ENCODE results near the gene BEX3. TPM values are rescaled to one million over a fixed set of nuclear protein-coding genes. Genes with fewer than 3 reads are reported as not detected.

BEX3 gene
- total and polyA plus RNA-seq, 2 experiments from 2014 or later = 1,502 to 2,284 TPM

DNA sequence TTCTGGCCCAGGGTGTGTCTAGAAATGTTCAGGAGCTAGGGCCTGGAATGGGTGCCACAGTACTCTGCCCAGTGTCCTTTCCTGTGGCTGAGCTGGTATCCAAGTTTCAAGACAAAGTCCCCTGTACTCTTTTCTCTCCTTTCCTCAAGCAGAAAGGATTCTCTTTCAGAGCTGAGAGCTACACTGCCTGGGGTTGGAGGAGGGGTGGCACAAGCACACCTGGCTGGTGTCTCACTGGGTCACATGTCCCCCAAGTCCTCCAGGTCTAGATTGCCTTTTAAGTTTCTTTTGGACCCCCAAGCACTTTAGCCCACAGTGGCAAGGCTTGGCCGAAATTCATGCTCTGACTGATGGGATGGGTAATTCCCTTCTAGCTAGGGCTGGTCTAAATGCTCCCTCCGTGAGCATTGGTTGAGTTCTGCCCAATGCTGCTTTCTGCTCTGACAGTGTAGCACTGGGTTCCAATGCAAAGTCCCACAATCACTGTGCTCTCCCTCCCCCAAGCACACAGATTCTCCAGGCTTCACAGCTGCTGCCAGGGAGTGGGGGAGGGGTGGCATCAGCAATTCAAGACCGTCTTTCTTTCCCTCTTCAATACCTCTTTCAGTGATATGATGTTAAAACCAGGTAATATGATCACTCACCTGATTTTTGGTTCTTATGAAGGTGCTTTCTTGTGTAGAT is 47.8 kb downstream of the BEX3 start:
- DNase-seq (ENCODE audit: low read depth in 1 of 2, low spot score in 1 of 2) = peak in 1 of 2 donors; percentile 21

More for the DNA sequence above, 47.8 kb downstream of the BEX3 start:
- peaks cover 12% of the 10 kb centered on the region for H3K4me1 ChIP-seq (ENCODE audit: low read depth)
- H3K27ac ChIP-seq = no peak overlapping the region
- H3K27me3 ChIP-seq = no peaks in the 10 kb centered on the region
- H3K4me3 ChIP-seq = no peak overlapping the region
- H3K36me3 ChIP-seq = no peaks in the 10 kb centered on the region
- TF ChIP-seq, protein P1, sequence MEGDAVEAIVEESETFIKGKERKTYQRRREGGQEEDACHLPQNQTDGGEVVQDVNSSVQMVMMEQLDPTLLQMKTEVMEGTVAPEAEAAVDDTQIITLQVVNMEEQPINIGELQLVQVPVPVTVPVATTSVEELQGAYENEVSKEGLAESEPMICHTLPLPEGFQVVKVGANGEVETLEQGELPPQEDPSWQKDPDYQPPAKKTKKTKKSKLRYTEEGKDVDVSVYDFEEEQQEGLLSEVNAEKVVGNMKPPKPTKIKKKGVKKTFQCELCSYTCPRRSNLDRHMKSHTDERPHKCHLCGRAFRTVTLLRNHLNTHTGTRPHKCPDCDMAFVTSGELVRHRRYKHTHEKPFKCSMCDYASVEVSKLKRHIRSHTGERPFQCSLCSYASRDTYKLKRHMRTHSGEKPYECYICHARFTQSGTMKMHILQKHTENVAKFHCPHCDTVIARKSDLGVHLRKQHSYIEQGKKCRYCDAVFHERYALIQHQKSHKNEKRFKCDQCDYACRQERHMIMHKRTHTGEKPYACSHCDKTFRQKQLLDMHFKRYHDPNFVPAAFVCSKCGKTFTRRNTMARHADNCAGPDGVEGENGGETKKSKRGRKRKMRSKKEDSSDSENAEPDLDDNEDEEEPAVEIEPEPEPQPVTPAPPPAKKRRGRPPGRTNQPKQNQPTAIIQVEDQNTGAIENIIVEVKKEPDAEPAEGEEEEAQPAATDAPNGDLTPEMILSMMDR (IDR thresholded peaks at IDR 0.05; ENCODE audit: low read depth, low read length) = no peak
- H3K9me3 ChIP-seq (ENCODE audit: low read depth) = no peaks in the 10 kb centered on the region

Other genes with a start within 250 kb of the BEX3 start
- gene BEX4, start 161.4 kb upstream of the BEX3 start, total RNA-seq = 244 and 245 TPM in 2 replicates
- gene BEX4, start 161.4 kb upstream of the BEX3 start, polyA plus RNA-seq = 577 and 588 TPM in 2 replicates
- 212 and 239 TPM in 2 replicates for gene TCEAL8, start 121.4 kb upstream of the BEX3 start, total RNA-seq
- gene TCEAL8, start 121.4 kb upstream of the BEX3 start, polyA plus RNA-seq = 314 and 379 TPM in 2 replicates
- gene TCEAL5, start 99.8 kb upstream of the BEX3 start, total RNA-seq = 0.15 and 0.78 TPM in 2 replicates
- gene TCEAL5, start 99.8 kb upstream of the BEX3 start, polyA plus RNA-seq = 1.3 TPM in 1 of 2 replicates, not detected in the other
- gene BEX2, start 65.5 kb upstream of the BEX3 start, total RNA-seq = 113 and 142 TPM in 2 replicates
- 169 and 188 TPM in 2 replicates for gene BEX2, start 65.5 kb upstream of the BEX3 start, polyA plus RNA-seq
- gene TCEAL7, start 46.3 kb upstream of the BEX3 start, total RNA-seq = 3.5 and 7.0 TPM in 2 replicates
- 7.9 and 9.0 TPM in 2 replicates for gene TCEAL7, start 46.3 kb upstream of the BEX3 start, polyA plus RNA-seq
- 132 and 171 TPM in 2 replicates for gene TCEAL9, start 20.0 kb upstream of the BEX3 start, total RNA-seq
- 287 and 422 TPM in 2 replicates for gene TCEAL9, start 20.0 kb upstream of the BEX3 start, polyA plus RNA-seq
- gene RAB40A, start 143.0 kb downstream of the BEX3 start, total RNA-seq = 0.42 and 2.4 TPM in 2 replicates
- gene RAB40A, start 143.0 kb downstream of the BEX3 start, polyA plus RNA-seq = 1.9 and 2.9 TPM in 2 replicates
- gene TCEAL4, start 209.0 kb downstream of the BEX3 start, total RNA-seq = 65.9 and 77.6 TPM in 2 replicates
- gene TCEAL4, start 209.0 kb downstream of the BEX3 start, polyA plus RNA-seq = 106 and 127 TPM in 2 replicates
- 11.8 and 23.0 TPM in 2 replicates for gene TCEAL3, start 231.4 kb downstream of the BEX3 start, total RNA-seq
- 16.5 and 20.0 TPM in 2 replicates for gene TCEAL3, start 231.4 kb downstream of the BEX3 start, polyA plus RNA-seq